IMR-90 (cell line): ENCODE results near the gene TARBP2. TPM values are rescaled to one million over a fixed set of nuclear protein-coding genes. Genes with fewer than 3 reads are reported as not detected.

Experiments used
- ATAC-seq: fragments of 200-7000 bp; cut with Tn5 transposase; 2 replicates; pipeline ENCODE4 v1.9.1; 2020; ENCODE audit warnings: low read depth, mild to moderate bottlenecking, moderate library complexity
- BruUV-seq: library from RNA; stranded (reverse); fragments of 400-500 nt; replicated peaks from 2 replicates; lab custom pipeline; 2021; lab: Mats Ljungman, UMichigan
- CTCF ChIA-PET: fragments of 300-600 bp; formaldehyde crosslinking; extraction: SDS; loops from one replicate; lab custom pipeline; 2021; ENCODE audit warnings: antibody characterized with exemption; lab: Yijun Ruan, JAX
- POLR2A ChIA-PET: fragments of 300-600 bp; sonication (Branson Sonifier 250); formaldehyde crosslinking; loops from one replicate; lab custom pipeline; 2022; ENCODE audit warnings: antibody characterized with exemption; ENCODE audit not compliant: unreplicated experiment; lab: Charles Lee
- DNase-seq: peaks from one replicate; pipeline ENCODE4 v3.0.0; 2013
- H2AFZ ChIP-seq: replicated peaks from 2 replicates; pipeline ENCODE3; 2013; ENCODE audit warnings: low read length, mild to moderate bottlenecking; ENCODE audit not compliant: poor library complexity
- H2AK5ac ChIP-seq: 2 replicates; pipeline ENCODE4 v1.6.1; 2013; ENCODE audit warnings: low read depth, low read length, inconsistent platforms
- H2AK9ac ChIP-seq: replicated peaks from 2 replicates; pipeline ENCODE3; 2013; ENCODE audit warnings: mild to moderate bottlenecking, low read depth, low read length, moderate library complexity; ENCODE audit not compliant: poor library complexity
- H2BK120ac ChIP-seq: 2 replicates; pipeline ENCODE4 v1.6.1; 2013; ENCODE audit warnings: low read depth, low read length, inconsistent platforms
- H2BK15ac ChIP-seq: 3 replicates; pipeline ENCODE4 v1.6.1; 2013; ENCODE audit warnings: low read depth, low read length, inconsistent platforms
- H2BK20ac ChIP-seq: 2 replicates; pipeline ENCODE4 v1.6.1; 2013; ENCODE audit warnings: low read depth, mild to moderate bottlenecking, inconsistent platforms, low read length, moderate library complexity
- H2BK5ac ChIP-seq: 2 replicates; pipeline ENCODE4 v1.6.1; 2013; ENCODE audit warnings: mild to moderate bottlenecking, low read depth, low read length, inconsistent platforms; ENCODE audit not compliant: poor library complexity, severe bottlenecking
- H3K14ac ChIP-seq: replicated peaks from 2 replicates; pipeline ENCODE4 v1.6.1; 2013; ENCODE audit warnings: low read depth, low read length, inconsistent platforms
- H3K18ac ChIP-seq: 2 replicates; pipeline ENCODE4 v1.6.1; 2013; ENCODE audit warnings: low read depth, low read length, control low read depth
- H3K23ac ChIP-seq: 2 replicates; pipeline ENCODE4 v1.6.1; 2013; ENCODE audit warnings: low read depth, low read length, inconsistent platforms
- H3K27ac ChIP-seq: 2 replicates; pipeline ENCODE4 v1.5.1; 2013; ENCODE audit warnings: mild to moderate bottlenecking, control low read depth, low read length; ENCODE audit not compliant: insufficient read depth
- H3K27me3 ChIP-seq: 2 replicates; pipeline ENCODE4 v1.6.1; 2013; ENCODE audit warnings: low read length; ENCODE audit not compliant: control insufficient read depth, insufficient read depth
- H3K36me3 ChIP-seq: 2 replicates; pipeline ENCODE4 v1.6.1; 2013; ENCODE audit warnings: low read length, mixed read lengths; ENCODE audit not compliant: control insufficient read depth, insufficient read depth
- H3K4ac ChIP-seq: 2 replicates; pipeline ENCODE4 v1.6.1; 2013; ENCODE audit warnings: low read depth, low read length, inconsistent platforms
- H3K4me1 ChIP-seq: 2 replicates; pipeline ENCODE4 v1.6.1; 2013; ENCODE audit warnings: low read length, mixed read lengths; ENCODE audit not compliant: control insufficient read depth, insufficient read depth
- H3K4me2 ChIP-seq: 2 replicates; pipeline ENCODE4 v1.6.1; 2013; ENCODE audit warnings: low read depth, mild to moderate bottlenecking, control low read depth, low read length, moderate library complexity
- H3K4me3 ChIP-seq: 2 replicates; pipeline ENCODE4 v1.5.1; 2013; ENCODE audit warnings: low read depth, mild to moderate bottlenecking, control low read depth, low read length, moderate library complexity; ENCODE audit not compliant: insufficient read depth
- H3K56ac ChIP-seq: 2 replicates; pipeline ENCODE4 v1.6.1; 2013; ENCODE audit warnings: low read length, inconsistent platforms; ENCODE audit not compliant: insufficient read depth; ENCODE audit errors: extremely low read depth
- H3K79me1 ChIP-seq, 2 experiments: 2 replicates each; pipeline ENCODE4 v1.6.1; 2013; ENCODE audit warnings: low read length in 2 of 2, inconsistent platforms in 1 of 2, low read depth in 1 of 2
- H3K9ac ChIP-seq: 2 replicates; pipeline ENCODE4 v1.6.1; 2013; ENCODE audit warnings: low read depth, low read length, control low read depth
- H3K9me1 ChIP-seq: 2 replicates; pipeline ENCODE4 v1.6.1; 2013; ENCODE audit warnings: low read length, inconsistent platforms; ENCODE audit not compliant: insufficient read depth
- H3K9me3 ChIP-seq: 2 replicates; pipeline ENCODE4 v1.6.1; 2013; ENCODE audit warnings: low read length; ENCODE audit not compliant: control insufficient read depth, insufficient read depth
- H4K20me1 ChIP-seq: 2 replicates; pipeline ENCODE4 v1.6.1; 2013; ENCODE audit warnings: low read length, inconsistent platforms; ENCODE audit not compliant: insufficient read depth
- H4K5ac ChIP-seq: 2 replicates; pipeline ENCODE4 v1.6.1; 2013; ENCODE audit warnings: mild to moderate bottlenecking, low read depth, low read length, control low read depth
- H4K8ac ChIP-seq, 2 experiments: 2 replicates each; pipeline ENCODE4 v1.6.1; 2013; ENCODE audit warnings: low read depth in 2 of 2, low read length in 2 of 2, control low read depth in 1 of 2, inconsistent platforms in 1 of 2
- H4K91ac ChIP-seq: 2 replicates; pipeline ENCODE4 v1.6.1; 2013; ENCODE audit warnings: low read depth, low read length, inconsistent platforms; ENCODE audit not compliant: insufficient read depth
- BHLHE40 ChIP-seq: fragments of 150-350 bp; IDR thresholded peaks from 2 replicates; pipeline ENCODE4 v1.6.1; 2016; ENCODE audit warnings: mild to moderate bottlenecking, low read depth, low read length
- CEBPB ChIP-seq: IDR thresholded peaks from 2 replicates; pipeline ENCODE4 v1.6.1; 2012; ENCODE audit warnings: low read depth, low read length, improper control_type of control experiment
- MAFK ChIP-seq: IDR thresholded peaks from 2 replicates; pipeline ENCODE4 v1.6.1; 2012; ENCODE audit warnings: low read depth, low read length, improper control_type of control experiment
- MXI1 ChIP-seq: IDR thresholded peaks from 2 replicates; pipeline ENCODE4 v1.6.1; 2012; ENCODE audit warnings: low read depth, mild to moderate bottlenecking, low read length, moderate library complexity, borderline replicate concordance
- NFE2L2 ChIP-seq: fragments of 150-350 bp; IDR thresholded peaks from 2 replicates; pipeline ENCODE4 v1.6.1; 2016; ENCODE audit warnings: low read depth, mild to moderate bottlenecking, low read length
- RCOR1 ChIP-seq: IDR thresholded peaks from 2 replicates; pipeline ENCODE4 v1.6.1; 2012; ENCODE audit warnings: mild to moderate bottlenecking, low read length, improper control_type of control experiment; ENCODE audit not compliant: insufficient replicate concordance
- WGBS, 2 experiments: methylation state at CpG; one replicate each; pipeline versions ENCODE4 v1.1.5 to v1.1.7; 2013; ENCODE audit warnings: missing lambda C conversion rate in 2 of 2; ENCODE audit not compliant: insufficient read length in 1 of 2; ENCODE audit errors: extremely low coverage in 2 of 2; 5-methylcytosine and 5-hydroxymethylcytosine counted together
- dilution Hi-C: fragments of 300-500 bp; cut with HindIII; formaldehyde crosslinking; loops from one replicate; pipeline ENCODE4 v1.14.3; 2018; ENCODE audit warnings: low sequenced_read_pairs; ENCODE audit not compliant: unreplicated experiment
- in situ Hi-C: fragments of 300-500 bp; cut with MboI; formaldehyde crosslinking; loops from 3 replicates; pipeline ENCODE4 v1.14.3; 2019; ENCODE audit warnings: low sequenced_read_pairs, inconsistent platforms, mixed read lengths
- intact Hi-C: fragments of 100-400 bp; cut with micrococcal nuclease; formaldehyde crosslinking; loops from 2 replicates; pipeline ENCODE4 v1.10.0; 2022
- polyA plus RNA-seq, 3 experiments: library from polyadenylated mRNA; depleted of rRNA; stranded (reverse); fragments of >200 nt; gene quantifications; 2 replicates each; pipeline ENCODE4 v1.2.3, GENCODE V29; 2012; ENCODE audit warnings: low replicate concordance in 1 of 3
- total RNA-seq: library from RNA; depleted of rRNA; stranded (reverse); fragments of >200 nt; gene quantifications from 2 replicates; pipeline ENCODE4 v1.2.3, GENCODE V29; 2012
- TF ChIP-seq, protein P1 (sequence below): fragments of 150-350 bp; IDR thresholded peaks from 2 replicates; pipeline ENCODE4 v1.6.1; 2017; ENCODE audit warnings: mild to moderate bottlenecking, antibody characterized with exemption, low read length, low read depth
- TF ChIP-seq, protein P2 (sequence below): fragments of 150-350 bp; IDR thresholded peaks from 2 replicates; pipeline ENCODE4 v1.6.1; 2016; ENCODE audit warnings: low read depth, mild to moderate bottlenecking, low read length, moderate library complexity, borderline replicate concordance

Gene TARBP2
- total and polyA plus RNA-seq, 2 of the 4 experiments (the other 2 are of a cell fraction), result 27.4 to 46.1 TPM

DNA sequence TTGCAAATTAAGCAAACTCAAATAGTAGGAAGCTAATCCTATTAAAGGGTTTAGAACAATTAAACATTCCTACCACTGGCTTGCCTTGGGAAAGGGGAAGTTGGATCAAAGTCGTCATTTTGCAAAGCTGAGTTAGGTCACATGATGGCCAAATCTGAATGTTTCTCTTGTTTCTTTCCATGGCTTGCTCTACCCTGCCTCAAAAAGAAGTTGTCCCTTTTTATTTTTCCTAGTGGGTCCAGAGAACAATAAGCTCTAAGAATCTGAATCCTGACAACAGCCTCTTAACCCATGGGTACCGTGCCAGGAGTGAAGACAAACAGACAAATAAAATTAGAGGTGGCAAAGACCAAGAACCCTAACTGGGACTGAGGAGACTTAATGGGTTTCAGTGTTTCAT is 32.4 kb downstream of the TARBP2 start:
- H3K4me3 ChIP-seq, result no peak overlapping the region
- H4K8ac ChIP-seq, result no peak overlapping the region
- no peak overlapping the region for H2BK15ac ChIP-seq
- BruUV-seq, result no TSS peak
- H3K4me2 ChIP-seq, result no peak overlapping the region
- POLR2A ChIA-PET, result no interaction called here
- DNase-seq, result no peak
- CTCF ChIA-PET, result no interaction called here
- H2AK5ac ChIP-seq, result no peak overlapping the region
- no peak overlapping the region for H3K27ac ChIP-seq
- peaks cover 0 to 4% of the 10 kb centered on the region in 2 experiments; a peak in 1 of 4 replicates for H3K79me1 ChIP-seq
- H3K23ac ChIP-seq, result no peak overlapping the region
- H2BK20ac ChIP-seq, result no peak overlapping the region
- H3K9me1 ChIP-seq, result peaks cover 4% of the 10 kb centered on the region
- no peak overlapping the region for H2BK5ac ChIP-seq
- H2BK120ac ChIP-seq, result no peak overlapping the region
- no peak overlapping the region for H3K56ac ChIP-seq
- WGBS, 2 experiments, result no CpG with 5 or more reads among the region's 2 CpGs
- no peak for TF ChIP-seq MAFK
- no peak for TF ChIP-seq RCOR1
- no peak for TF ChIP-seq BHLHE40
- TF ChIP-seq, protein P1, sequence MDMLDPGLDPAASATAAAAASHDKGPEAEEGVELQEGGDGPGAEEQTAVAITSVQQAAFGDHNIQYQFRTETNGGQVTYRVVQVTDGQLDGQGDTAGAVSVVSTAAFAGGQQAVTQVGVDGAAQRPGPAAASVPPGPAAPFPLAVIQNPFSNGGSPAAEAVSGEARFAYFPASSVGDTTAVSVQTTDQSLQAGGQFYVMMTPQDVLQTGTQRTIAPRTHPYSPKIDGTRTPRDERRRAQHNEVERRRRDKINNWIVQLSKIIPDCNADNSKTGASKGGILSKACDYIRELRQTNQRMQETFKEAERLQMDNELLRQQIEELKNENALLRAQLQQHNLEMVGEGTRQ, result no peak
- TF ChIP-seq MXI1, result no peak
- TF ChIP-seq NFE2L2, result no peak
- no peak for TF ChIP-seq CEBPB
- TF ChIP-seq, protein P2, sequence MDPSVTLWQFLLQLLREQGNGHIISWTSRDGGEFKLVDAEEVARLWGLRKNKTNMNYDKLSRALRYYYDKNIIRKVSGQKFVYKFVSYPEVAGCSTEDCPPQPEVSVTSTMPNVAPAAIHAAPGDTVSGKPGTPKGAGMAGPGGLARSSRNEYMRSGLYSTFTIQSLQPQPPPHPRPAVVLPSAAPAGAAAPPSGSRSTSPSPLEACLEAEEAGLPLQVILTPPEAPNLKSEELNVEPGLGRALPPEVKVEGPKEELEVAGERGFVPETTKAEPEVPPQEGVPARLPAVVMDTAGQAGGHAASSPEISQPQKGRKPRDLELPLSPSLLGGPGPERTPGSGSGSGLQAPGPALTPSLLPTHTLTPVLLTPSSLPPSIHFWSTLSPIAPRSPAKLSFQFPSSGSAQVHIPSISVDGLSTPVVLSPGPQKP, result no peak
- intact Hi-C loops, result no loop called here
- ATAC-seq, result no peak
- no peak overlapping the region for H4K91ac ChIP-seq
- in situ Hi-C loops, result no loop called here
- H3K18ac ChIP-seq, result no peak overlapping the region
- no peak overlapping the region for H2AFZ ChIP-seq
- H4K5ac ChIP-seq, result no peak overlapping the region
- H3K9ac ChIP-seq, result no peak overlapping the region
- no peaks in the 10 kb centered on the region for H4K20me1 ChIP-seq
- no peak overlapping the region for H2AK9ac ChIP-seq
- H3K27me3 ChIP-seq, result no peaks in the 10 kb centered on the region
- no peak overlapping the region for H3K4ac ChIP-seq
- H3K36me3 ChIP-seq, result peaks cover 49% of the 10 kb centered on the region
- dilution Hi-C loops, result no loop called here
- peaks cover 4% of the 10 kb centered on the region; the same call in 1 of the 2 replicates for H3K4me1 ChIP-seq
- H3K14ac ChIP-seq, result no peak overlapping the region
- H3K9me3 ChIP-seq, result no peaks in the 10 kb centered on the region
